ENCODE results near the gene SLC38A5.
A peak's percentile ranks its signal among the peaks of the same experiment; 100 is the strongest.
"Not testable (repeated sequence)": the region's sequence is repeated elsewhere in the genome, so short reads cannot be mapped to it uniquely, and the experiment has no call there.

Gene SLC38A5

GRCh38 chrX:48468247-48468671 lies 1.8 kb downstream of the SLC38A5 start:
- DNase-seq (ENCODE audit: low read depth) = no peak

DNA sequence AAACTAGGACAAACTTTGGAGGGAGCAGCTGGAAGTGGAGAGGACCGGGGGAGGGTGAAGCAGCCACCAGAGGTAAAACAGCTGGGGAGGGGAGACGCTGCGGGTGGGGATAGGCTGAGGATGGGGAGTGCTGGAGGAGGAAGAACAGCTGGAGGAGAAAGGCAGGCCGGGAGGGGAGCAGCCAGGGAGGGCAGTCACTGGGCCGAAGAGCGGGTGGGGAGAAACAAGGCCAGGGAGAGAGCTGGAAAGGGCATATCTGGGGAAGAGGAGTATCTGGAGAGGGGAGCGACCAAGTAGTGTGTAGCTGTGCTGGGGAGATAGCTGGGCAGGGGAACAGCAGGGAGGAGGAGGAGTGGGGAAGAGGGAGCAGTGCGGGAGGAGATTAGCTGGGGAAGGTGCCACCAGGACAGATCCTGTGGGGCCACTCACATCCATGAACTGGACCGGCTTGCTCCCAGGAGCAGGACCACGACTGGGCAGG lies 2.7 kb downstream of the SLC38A5 start:
- no peak for DNase-seq (ENCODE audit: low read depth)

DNA sequence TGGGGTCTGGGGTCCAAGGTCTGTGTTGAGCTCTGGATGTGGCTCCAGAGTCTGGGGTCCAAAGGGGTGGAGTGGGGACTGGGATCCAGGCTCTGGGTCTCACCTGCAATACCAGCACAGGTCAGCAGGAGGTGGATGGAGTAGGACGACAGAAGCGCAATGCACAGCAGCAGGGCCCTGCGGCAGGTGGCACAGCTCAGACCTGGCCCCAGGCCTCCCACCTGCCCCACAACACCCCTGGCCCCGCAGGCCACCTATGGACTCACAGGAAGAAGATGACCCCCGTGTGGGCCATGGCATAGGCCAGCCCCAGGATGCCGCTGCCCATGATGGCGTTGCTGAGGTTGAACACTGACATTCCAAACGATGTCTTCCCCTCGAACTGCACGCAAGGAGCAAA lies 3.4 kb downstream of the SLC38A5 start:
- DNase-seq (ENCODE audit: low read depth) = no peak

DNA sequence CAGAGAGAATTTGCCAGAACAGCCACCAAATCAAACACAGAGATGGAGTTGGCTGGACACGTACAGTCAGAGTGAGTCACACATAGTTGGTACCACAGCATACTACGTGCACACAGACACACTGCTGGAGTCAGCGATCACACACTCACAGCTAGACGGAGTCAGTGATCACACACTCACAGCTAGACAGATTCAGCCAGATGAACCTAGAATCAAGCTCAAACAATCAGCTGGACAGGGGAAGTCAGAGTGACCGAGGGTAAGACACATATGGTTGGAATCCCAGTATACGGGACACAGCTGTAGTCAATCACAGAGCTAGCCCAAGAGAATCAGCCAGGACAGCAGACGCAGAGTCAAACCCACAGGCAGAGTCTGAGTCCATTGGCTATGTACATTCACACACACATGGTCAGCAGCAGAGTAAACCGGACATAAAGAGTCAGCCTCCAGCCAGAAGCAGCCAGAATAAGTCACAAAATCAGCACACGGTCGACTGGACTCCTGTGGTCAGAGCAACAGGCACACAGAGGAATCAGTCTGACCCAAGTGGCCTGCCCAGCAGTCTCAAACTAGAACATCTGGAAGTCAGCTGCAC lies 4.6 kb downstream of the SLC38A5 start:
- peak; percentile 79 for DNase-seq (ENCODE audit: low read depth)

GRCh38 chrX:48461830-48462229 lies 8.2 kb downstream of the SLC38A5 start:
- DNase-seq (ENCODE audit: low read depth) = no peak

DNA sequence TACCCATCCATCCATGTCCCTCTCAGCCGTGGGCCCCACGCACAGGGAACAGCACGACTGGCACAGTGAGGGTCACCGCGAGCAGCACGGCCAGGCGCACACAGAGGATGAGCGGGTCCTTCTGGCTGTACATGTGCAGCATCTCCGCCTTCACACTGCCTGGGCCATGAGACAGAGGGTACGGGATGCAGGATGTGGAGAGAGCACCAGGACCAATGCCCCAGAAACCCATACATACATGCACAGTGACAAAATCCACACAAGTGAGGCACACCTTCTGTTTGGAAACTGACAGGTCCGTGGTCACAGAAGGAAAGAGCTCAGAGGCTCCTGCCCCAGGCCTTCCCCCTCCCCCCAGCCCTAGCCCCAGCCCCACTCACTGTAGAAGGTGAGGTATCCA lies 9.5 kb downstream of the SLC38A5 start:
- no peak for DNase-seq (ENCODE audit: low read depth)

- DNase-seq (ENCODE audit: low read depth) = no peak
These were observed 10.0 kb downstream of the SLC38A5 start for GRCh38 chrX:48460031-48460430.

DNA sequence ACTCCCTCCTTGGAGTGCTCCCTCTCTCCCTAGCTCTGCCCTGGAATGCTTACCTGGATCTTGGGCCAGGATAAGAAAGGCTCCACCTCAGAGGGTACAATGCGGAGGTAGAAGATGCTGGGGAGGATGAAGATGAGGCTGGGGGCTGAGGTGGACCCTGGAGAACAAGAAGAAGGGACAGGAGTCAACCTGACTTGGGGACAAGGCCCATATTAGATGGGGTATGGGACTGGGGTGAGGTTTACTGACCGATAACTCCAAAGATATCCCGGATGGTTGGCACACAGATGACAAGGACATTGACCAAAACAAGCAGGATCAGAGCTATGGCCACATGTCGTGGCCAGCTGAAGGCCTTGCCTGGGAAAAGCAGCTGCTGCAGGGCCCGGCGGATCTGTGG lies 10.6 kb downstream of the SLC38A5 start:
- no peak for DNase-seq (ENCODE audit: low read depth)

DNA sequence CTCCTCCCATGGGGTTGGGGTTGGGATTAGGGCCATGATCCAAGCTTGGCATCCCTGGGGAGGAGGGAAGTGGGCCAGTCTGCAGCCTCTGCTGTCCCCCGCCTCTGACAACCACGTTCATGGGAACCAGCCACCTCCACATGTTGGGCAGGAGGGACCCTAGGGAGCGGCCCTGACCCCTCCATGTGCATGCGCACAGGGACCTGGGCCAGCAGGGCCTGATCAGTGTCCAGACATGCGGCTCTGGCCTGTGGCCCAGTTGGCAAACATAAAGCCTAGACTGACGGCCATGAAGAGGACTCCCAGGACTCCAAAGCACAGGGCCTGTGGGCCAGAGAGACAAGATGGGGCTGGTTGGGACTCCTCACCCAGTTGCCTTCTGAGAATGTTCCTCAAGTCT lies 11.3 kb downstream of the SLC38A5 start:
- no peak for DNase-seq (ENCODE audit: low read depth)

DNA sequence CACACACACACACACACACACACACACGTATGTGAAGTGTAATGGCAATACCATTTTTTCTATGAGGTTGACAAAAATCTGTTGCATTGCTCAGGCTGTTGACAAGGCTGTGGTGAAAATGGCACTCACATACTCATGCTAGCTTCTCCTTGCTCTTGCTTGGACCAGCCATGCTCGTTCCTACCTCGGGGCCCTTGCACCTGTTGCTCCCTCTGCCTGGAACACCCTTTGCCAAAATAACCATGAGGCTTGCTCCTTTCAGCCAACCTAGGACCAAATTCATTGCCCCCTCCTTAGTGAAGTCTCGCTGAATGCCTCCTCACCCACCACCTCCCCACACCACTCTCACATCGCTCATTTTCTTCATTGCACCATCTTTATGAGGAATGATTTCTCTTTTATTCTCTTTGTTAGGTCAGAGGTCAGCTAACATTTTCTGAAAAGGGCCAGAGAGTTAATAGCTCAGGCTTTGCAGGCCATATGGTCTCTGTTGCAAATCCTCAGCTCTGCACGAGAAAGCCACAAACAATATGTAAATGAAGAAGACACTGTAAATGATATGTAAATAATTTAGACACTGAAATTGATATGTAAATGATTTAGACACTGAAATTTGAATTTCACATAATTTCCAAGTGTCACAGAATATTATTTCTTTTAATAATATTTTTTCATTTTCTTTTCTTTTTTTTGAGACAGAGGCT lies 13.3 kb downstream of the SLC38A5 start:
- DNase-seq (ENCODE audit: low read depth) = no peak

- DNase-seq (ENCODE audit: low read depth) = no peak
These were observed 18.4 kb downstream of the SLC38A5 start for GRCh38 chrX:48451708-48452107.

DNA sequence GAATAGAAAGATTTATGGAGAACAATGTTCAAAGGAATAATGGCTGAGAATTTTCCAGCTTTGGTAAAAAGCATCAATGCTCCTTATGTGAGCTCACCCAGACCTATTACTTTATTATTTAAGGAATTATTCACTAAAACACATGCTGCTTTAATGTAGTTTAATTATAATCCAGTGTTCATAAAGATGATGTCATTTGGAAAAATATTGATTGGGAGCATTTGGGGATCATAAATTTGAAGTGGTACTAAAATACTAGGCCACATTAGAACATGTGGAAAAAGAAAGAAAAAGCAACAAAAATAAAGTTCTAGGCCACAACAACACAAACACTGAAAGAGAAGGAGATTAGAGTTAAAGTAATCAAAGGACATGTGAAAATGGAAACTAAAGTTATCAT lies 20.0 kb downstream of the SLC38A5 start:
- DNase-seq (ENCODE audit: low read depth) = no peak

DNA sequence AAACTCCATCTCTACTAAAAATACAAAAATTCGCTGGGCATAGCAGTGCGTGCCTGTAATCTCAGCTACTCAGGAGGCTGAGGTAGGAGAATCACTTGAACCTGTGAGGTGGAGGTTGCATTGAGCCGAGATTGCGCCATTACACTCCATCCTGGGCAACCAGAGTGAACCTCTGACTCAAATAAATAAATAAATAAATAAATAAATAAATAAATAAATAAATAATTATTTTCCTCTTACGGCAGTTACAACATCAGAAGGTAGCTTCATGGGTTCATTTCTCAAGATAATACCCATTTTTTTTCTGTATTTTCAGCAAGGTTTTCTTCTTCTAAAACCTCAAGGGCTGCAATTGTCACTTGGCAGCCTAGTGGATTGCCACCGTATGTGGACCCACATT lies 22.9 kb downstream of the SLC38A5 start:
- not testable (repeated sequence) for DNase-seq (ENCODE audit: low read depth)

DNA sequence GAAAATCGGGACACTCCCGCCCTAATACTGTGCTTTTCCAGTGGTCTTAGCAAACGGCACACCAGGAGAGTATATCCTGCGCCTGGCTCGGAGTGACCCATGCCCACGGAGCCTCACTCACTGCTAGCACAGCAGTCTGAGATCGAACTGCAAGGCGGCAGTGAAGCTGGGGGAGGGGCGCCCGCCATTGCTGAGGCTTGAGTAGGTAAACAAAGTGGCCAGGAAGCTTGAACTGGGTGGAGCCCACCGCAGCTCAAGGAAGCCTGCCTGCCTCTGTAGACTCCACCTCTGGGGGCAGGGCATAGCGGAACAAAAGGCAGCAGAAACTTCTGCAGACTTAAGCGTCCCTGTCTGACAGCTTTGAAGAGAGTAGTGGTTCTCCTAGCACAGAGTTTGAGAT lies 36.3 kb downstream of the SLC38A5 start:
- not testable (repeated sequence) for DNase-seq (ENCODE audit: low read depth)

DNA sequence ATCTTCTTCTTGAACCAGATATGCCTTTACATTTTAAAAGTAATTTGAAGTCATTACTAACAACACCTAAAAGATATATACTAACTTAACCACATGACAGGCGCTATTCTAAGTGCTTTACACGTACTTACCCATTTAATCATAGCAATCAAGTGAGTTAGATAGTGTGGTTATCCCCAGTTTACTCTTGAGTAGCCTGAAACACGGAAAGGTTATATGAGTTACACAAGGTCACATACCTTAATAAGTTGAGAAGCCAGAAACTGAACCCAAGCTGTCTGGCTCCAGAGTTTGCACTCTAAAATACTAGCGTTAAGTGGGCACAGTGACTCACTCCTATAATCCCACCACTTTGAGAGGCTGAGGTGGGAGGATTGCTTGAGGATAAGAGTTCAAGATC lies 39.9 kb downstream of the SLC38A5 start:
- DNase-seq (ENCODE audit: low read depth) = peak; percentile 10

DNA sequence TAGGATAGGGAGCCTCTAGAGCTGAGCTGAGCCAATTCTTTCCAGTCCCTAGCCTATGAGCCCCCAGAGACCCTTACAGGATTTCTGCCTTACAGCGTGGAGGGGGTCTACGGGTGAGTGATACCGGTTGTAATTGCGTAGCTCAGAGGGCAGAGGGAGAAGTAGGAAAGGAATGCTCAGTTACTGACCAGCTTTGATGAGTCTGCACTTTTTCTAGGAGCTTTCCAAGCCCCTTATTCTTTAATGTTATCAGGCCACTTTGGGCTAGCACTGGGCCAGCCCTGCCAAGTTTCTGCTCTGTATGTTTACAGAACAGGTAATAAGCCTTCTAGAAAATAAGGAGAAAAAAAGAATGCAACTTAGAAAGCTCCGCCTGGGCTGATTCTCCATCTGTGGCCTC lies 40.5 kb downstream of the SLC38A5 start:
- not testable (repeated sequence) for DNase-seq (ENCODE audit: low read depth)

GRCh38 chrX:48427027-48427716 lies 42.9 kb downstream of the SLC38A5 start:
- not testable (repeated sequence) for DNase-seq (ENCODE audit: low read depth)

- not testable (repeated sequence) for DNase-seq (ENCODE audit: low read depth)
These were observed 58.2 kb downstream of the SLC38A5 start, which contains the start of gene SSX4B for GRCh38 chrX:48411860-48412259. Gene SSX4B (minus strand): TSS chrX:48411960. CDS start chrX:48411372, 588 bp downstream.
